IPS-NIHi7 (cell line): ENCODE measurements around the gene SAC3D1.
"Not testable (repeated sequence)": the region's sequence is repeated elsewhere in the genome, so short reads cannot be mapped to it uniquely, and the experiment has no call there.

ENCODE experiments used
- DNase-seq: peaks from one replicate; pipeline ENCODE4 v3.0.0; 2012; ENCODE audit warnings: mixed read lengths; ENCODE audit errors: extremely low spot score

Gene SAC3D1

GRCh38 chr11:65040847-65041622, at the start of gene SAC3D1:
SAC3D1 (plus strand) TSS chr11:65041210; CDS start chr11:65041293, 83 bp downstream.
- DNase-seq = peak; percentile 97

- DNase-seq = peak; percentile 5
Observed at GRCh38 chr11:64994318-64994717, 46.7 kb upstream of the SAC3D1 start.

GRCh38 chr11:64996327-64996709, 44.7 kb upstream of the SAC3D1 start:
- no peak for DNase-seq

GRCh38 chr11:64996710-64997380, 44.2 kb upstream of the SAC3D1 start, which contains the start of gene BATF2:
BATF2 (minus strand) TSS chr11:64996971; CDS start chr11:64996914, 57 bp downstream.
- DNase-seq = peak; percentile 97

GRCh38 chr11:64998141-64998540, 42.9 kb upstream of the SAC3D1 start:
- no peak for DNase-seq

- no peak for DNase-seq
Observed at GRCh38 chr11:64998690-64999431, 42.1 kb upstream of the SAC3D1 start.

- DNase-seq = no peak
Observed at GRCh38 chr11:64999478-64999877, 41.5 kb upstream of the SAC3D1 start.

GRCh38 chr11:65002706-65003105, 38.3 kb upstream of the SAC3D1 start:
- DNase-seq = no peak

GRCh38 chr11:65003282-65003681, 37.7 kb upstream of the SAC3D1 start:
- DNase-seq = peak; percentile 68

GRCh38 chr11:65003968-65004367, 37.0 kb upstream of the SAC3D1 start:
- not testable (repeated sequence) for DNase-seq

- no peak for DNase-seq
Observed at GRCh38 chr11:65008016-65008415, 33.0 kb upstream of the SAC3D1 start.

- DNase-seq = no peak
Observed at GRCh38 chr11:65008873-65009272, 32.1 kb upstream of the SAC3D1 start.

- DNase-seq = peak; percentile 96
Observed at GRCh38 chr11:65013130-65013887, 27.7 kb upstream of the SAC3D1 start.

GRCh38 chr11:65013888-65014725, 26.9 kb upstream of the SAC3D1 start, which contains the start of gene ARL2:
ARL2 (plus strand) TSS chr11:65014160; CDS start chr11:65014208, 48 bp downstream.
- peak; percentile 96 for DNase-seq

- DNase-seq = no peak
Observed at GRCh38 chr11:65014726-65015227, 26.2 kb upstream of the SAC3D1 start.

- no peak for DNase-seq
Observed at GRCh38 chr11:65016705-65017104, 24.3 kb upstream of the SAC3D1 start.

GRCh38 chr11:65017937-65018336, 23.1 kb upstream of the SAC3D1 start:
- no peak for DNase-seq

GRCh38 chr11:65019824-65020223, 21.2 kb upstream of the SAC3D1 start:
- DNase-seq = no peak

- DNase-seq = no peak
Observed at GRCh38 chr11:65021003-65021402, 20.0 kb upstream of the SAC3D1 start.

GRCh38 chr11:65021509-65021908, 19.5 kb upstream of the SAC3D1 start:
- DNase-seq = no peak
